Measurements from ENCODE around the gene MYL9. TPM values are rescaled to one million over a fixed set of nuclear protein-coding genes. Genes with fewer than 3 reads are reported as not detected.
A peak's percentile ranks its signal among the peaks of the same experiment; 100 is the strongest.

Gene MYL9
- total RNA-seq, 2 donors from 2014 or later: 16.9 to 26.7 TPM

- TF ChIP-seq POLR2A (IDR thresholded peaks at IDR 0.05): no peak
- no peak for TF ChIP-seq CTCF (IDR thresholded peaks at IDR 0.05)
- DNase-seq: no peak
- 87 to 93% methylated on average over 7 of the region's 7 CpGs for WGBS, 2 donors
- intact Hi-C loops (cut with DNase I): no loop called here
- Histone ChIP-seq H3K4me1 (peaks cover 15% of the 10 kb centered on the region), H3K4me3 (no peak overlapping the region), H3K27me3 (no peaks in the 10 kb centered on the region), H3K27ac (no peak overlapping the region), H3K9me3 (no peaks in the 10 kb centered on the region), H3K36me3 (replicated peaks in 1 of 2; ENCODE audit: insufficient read depth in 1 of 2, low read depth in 2 of 2) (no peaks in the 10 kb centered on the region)
- no peak for ATAC-seq
These were observed 28.6 kb downstream of the MYL9 start for GRCh38 chr20:36569847-36570429.

- TF ChIP-seq CTCF (IDR thresholded peaks at IDR 0.05) (no peak), POLR2A (IDR thresholded peaks at IDR 0.05) (no peak)
- no peak for ATAC-seq
- no peak overlapping the region for H3K4me3 ChIP-seq
- H3K27me3 ChIP-seq: no peaks in the 10 kb centered on the region
- peaks cover 33% of the 10 kb centered on the region for H3K4me1 ChIP-seq
- peak overlapping the region; percentile 87 to 98 (median 96) for H3K27ac ChIP-seq
- 55 to 75% methylated on average over 17 of the region's 17 CpGs for WGBS, 2 donors
- DNase-seq: no peak
- no peaks in the 10 kb centered on the region for H3K9me3 ChIP-seq
- intact Hi-C loops (cut with DNase I): no loop called here
- no peaks in the 10 kb centered on the region for H3K36me3 ChIP-seq (replicated peaks in 1 of 2; ENCODE audit: insufficient read depth in 1 of 2, low read depth in 2 of 2)
These were observed 30.5 kb downstream of the MYL9 start for GRCh38 chr20:36571564-36572504.

GRCh38 chr20:36572701-36573102 lies 31.4 kb downstream of the MYL9 start:
- H3K27ac ChIP-seq: peak overlapping the region; percentile 87 to 98 (median 96)
- no peaks in the 10 kb centered on the region for H3K36me3 ChIP-seq (replicated peaks in 1 of 2; ENCODE audit: insufficient read depth in 1 of 2, low read depth in 2 of 2)
- ATAC-seq (peak; percentile 25), DNase-seq (peak; percentile 33 to 46 (median 44))
- H3K4me1 ChIP-seq: peaks cover 33% of the 10 kb centered on the region
- no peak for TF ChIP-seq POLR2A (IDR thresholded peaks at IDR 0.05)
- no peak for TF ChIP-seq CTCF (IDR thresholded peaks at IDR 0.05)
- no peaks in the 10 kb centered on the region for H3K9me3 ChIP-seq
- intact Hi-C loops (cut with DNase I): no loop called here
- H3K4me3 ChIP-seq: no peak overlapping the region
- 17 to 23% methylated on average over 10 to 20 of the region's 20 CpGs for WGBS, 2 donors
- no peaks in the 10 kb centered on the region for H3K27me3 ChIP-seq

- H3K9me3 ChIP-seq: no peaks in the 10 kb centered on the region
- DNase-seq: peak; percentile 83 to 89 (median 86)
- H3K36me3 ChIP-seq (replicated peaks in 1 of 2; ENCODE audit: insufficient read depth in 1 of 2, low read depth in 2 of 2): no peaks in the 10 kb centered on the region
- 1 to 4% methylated on average over 19 to 55 of the region's 80 CpGs for WGBS, 2 donors
- peak within 1 kb of the TSS; percentile 87 to 98 (median 96) for H3K27ac ChIP-seq
- H3K4me3 ChIP-seq: peak within 1 kb of the TSS; percentile 78 to 86
- H3K4me1 ChIP-seq: peaks cover 33% of the 10 kb centered on the region
- ATAC-seq: peak; percentile 80
- peak; percentile 66 to 75 (median 71) for TF ChIP-seq POLR2A (IDR thresholded peaks at IDR 0.05)
- no peak for TF ChIP-seq CTCF (IDR thresholded peaks at IDR 0.05)
- H3K27me3 ChIP-seq: no peaks in the 10 kb centered on the region
- intact Hi-C loops (cut with DNase I): no loop called here
These were observed 31.9 kb downstream of the MYL9 start, which contains the start of gene TGIF2 for GRCh38 chr20:36573103-36573797. TSS of gene TGIF2 (plus strand) at chr20:36573597. CDS start at chr20:36578775, 5,178 bp downstream.

Measured in body of pancreas (tissue), 4 donors.